HL-60 (cell line): Measurements from ENCODE around the gene PHF21B.

Source experiments
- POLR2AphosphoS5 ChIP-seq: IDR thresholded peaks from 2 replicates; pipeline ENCODE4 v1.6.1; 2012; ENCODE audit warnings: low read depth
- TF ChIP-seq, protein P1 (sequence below): IDR thresholded peaks from one replicate; pipeline ENCODE4 v1.5.1; 2011; ENCODE audit warnings: low read length, control low read depth, inconsistent platforms; ENCODE audit not compliant: insufficient read depth
- TF ChIP-seq, protein P2 (sequence below): IDR thresholded peaks from 2 replicates; pipeline ENCODE4 v1.6.1; 2012; ENCODE audit warnings: low read depth; ENCODE audit not compliant: insufficient replicate concordance

DNA sequence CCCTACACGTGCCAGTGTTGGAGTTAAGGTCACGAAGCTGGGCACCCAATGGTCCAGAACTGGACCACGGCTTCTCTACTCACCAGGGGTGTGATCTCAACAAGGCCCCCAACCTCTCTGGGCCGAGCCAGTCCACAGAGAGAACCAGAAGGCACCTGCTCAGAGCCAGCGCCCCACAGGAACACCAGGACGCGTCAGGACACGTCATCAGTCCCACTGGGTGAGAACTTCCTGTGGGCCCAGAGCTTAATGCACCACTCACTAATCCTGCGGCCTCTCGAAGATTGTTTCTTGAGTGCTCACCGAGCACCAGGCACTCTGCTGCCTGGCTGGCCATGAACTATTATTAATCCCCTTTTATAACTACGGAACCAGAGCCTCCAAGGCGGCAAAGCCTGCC, 10.1 kb downstream of the PHF21B start:
- TF ChIP-seq, protein P1, sequence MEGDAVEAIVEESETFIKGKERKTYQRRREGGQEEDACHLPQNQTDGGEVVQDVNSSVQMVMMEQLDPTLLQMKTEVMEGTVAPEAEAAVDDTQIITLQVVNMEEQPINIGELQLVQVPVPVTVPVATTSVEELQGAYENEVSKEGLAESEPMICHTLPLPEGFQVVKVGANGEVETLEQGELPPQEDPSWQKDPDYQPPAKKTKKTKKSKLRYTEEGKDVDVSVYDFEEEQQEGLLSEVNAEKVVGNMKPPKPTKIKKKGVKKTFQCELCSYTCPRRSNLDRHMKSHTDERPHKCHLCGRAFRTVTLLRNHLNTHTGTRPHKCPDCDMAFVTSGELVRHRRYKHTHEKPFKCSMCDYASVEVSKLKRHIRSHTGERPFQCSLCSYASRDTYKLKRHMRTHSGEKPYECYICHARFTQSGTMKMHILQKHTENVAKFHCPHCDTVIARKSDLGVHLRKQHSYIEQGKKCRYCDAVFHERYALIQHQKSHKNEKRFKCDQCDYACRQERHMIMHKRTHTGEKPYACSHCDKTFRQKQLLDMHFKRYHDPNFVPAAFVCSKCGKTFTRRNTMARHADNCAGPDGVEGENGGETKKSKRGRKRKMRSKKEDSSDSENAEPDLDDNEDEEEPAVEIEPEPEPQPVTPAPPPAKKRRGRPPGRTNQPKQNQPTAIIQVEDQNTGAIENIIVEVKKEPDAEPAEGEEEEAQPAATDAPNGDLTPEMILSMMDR, result no peak
- TF ChIP-seq, protein P2, sequence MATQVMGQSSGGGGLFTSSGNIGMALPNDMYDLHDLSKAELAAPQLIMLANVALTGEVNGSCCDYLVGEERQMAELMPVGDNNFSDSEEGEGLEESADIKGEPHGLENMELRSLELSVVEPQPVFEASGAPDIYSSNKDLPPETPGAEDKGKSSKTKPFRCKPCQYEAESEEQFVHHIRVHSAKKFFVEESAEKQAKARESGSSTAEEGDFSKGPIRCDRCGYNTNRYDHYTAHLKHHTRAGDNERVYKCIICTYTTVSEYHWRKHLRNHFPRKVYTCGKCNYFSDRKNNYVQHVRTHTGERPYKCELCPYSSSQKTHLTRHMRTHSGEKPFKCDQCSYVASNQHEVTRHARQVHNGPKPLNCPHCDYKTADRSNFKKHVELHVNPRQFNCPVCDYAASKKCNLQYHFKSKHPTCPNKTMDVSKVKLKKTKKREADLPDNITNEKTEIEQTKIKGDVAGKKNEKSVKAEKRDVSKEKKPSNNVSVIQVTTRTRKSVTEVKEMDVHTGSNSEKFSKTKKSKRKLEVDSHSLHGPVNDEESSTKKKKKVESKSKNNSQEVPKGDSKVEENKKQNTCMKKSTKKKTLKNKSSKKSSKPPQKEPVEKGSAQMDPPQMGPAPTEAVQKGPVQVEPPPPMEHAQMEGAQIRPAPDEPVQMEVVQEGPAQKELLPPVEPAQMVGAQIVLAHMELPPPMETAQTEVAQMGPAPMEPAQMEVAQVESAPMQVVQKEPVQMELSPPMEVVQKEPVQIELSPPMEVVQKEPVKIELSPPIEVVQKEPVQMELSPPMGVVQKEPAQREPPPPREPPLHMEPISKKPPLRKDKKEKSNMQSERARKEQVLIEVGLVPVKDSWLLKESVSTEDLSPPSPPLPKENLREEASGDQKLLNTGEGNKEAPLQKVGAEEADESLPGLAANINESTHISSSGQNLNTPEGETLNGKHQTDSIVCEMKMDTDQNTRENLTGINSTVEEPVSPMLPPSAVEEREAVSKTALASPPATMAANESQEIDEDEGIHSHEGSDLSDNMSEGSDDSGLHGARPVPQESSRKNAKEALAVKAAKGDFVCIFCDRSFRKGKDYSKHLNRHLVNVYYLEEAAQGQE, result no peak
- TF ChIP-seq POLR2AphosphoS5, result no peak
